ENCODE measurements around the gene TBL1X.

The TBL1X gene

GRCh38 chrX:9676738-9677097 is 211.9 kb downstream of the TBL1X start:
- in situ Hi-C loops (cut with MboI; ENCODE audit: low pct_unique_long_range_greater_than_20kb, low sequenced_read_pairs): no loop called here
- DNase-seq: no peak

GRCh38 chrX:9677098-9677739 is 212.4 kb downstream of the TBL1X start:
- no peak for DNase-seq
- in situ Hi-C loops (cut with MboI; ENCODE audit: low pct_unique_long_range_greater_than_20kb, low sequenced_read_pairs): no loop called here

- DNase-seq: no peak
- in situ Hi-C loops (cut with MboI; ENCODE audit: low pct_unique_long_range_greater_than_20kb, low sequenced_read_pairs): no loop called here
These were observed 213.5 kb downstream of the TBL1X start for GRCh38 chrX:9678215-9678965.

- in situ Hi-C loops (cut with MboI; ENCODE audit: low pct_unique_long_range_greater_than_20kb, low sequenced_read_pairs): no loop called here
- no peak for DNase-seq
These were observed 216.2 kb downstream of the TBL1X start for GRCh38 chrX:9681011-9681410.

GRCh38 chrX:9681422-9681821 is 216.6 kb downstream of the TBL1X start:
- in situ Hi-C loops (cut with MboI; ENCODE audit: low pct_unique_long_range_greater_than_20kb, low sequenced_read_pairs): no loop called here

GRCh38 chrX:9682456-9682855 is 217.6 kb downstream of the TBL1X start:
- in situ Hi-C loops (cut with MboI; ENCODE audit: low pct_unique_long_range_greater_than_20kb, low sequenced_read_pairs): no loop called here
- DNase-seq: no peak

More at GRCh38 chrX:9681422-9681821, 216.6 kb downstream of the TBL1X start:
- DNase-seq: no peak

- in situ Hi-C loops (cut with MboI; ENCODE audit: low pct_unique_long_range_greater_than_20kb, low sequenced_read_pairs): no loop called here
- DNase-seq: no peak
These were observed 218.0 kb downstream of the TBL1X start for GRCh38 chrX:9682861-9683260.

GRCh38 chrX:9683350-9683749 is 218.5 kb downstream of the TBL1X start:
- in situ Hi-C loops (cut with MboI; ENCODE audit: low pct_unique_long_range_greater_than_20kb, low sequenced_read_pairs): no loop called here
- no peak for DNase-seq

- in situ Hi-C loops (cut with MboI; ENCODE audit: low pct_unique_long_range_greater_than_20kb, low sequenced_read_pairs): no loop called here
These were observed 223.0 kb downstream of the TBL1X start for GRCh38 chrX:9687899-9688298.

GRCh38 chrX:9688833-9689232 is 224.0 kb downstream of the TBL1X start:
- in situ Hi-C loops (cut with MboI; ENCODE audit: low pct_unique_long_range_greater_than_20kb, low sequenced_read_pairs): no loop called here
- DNase-seq: no peak

More at GRCh38 chrX:9687899-9688298, 223.0 kb downstream of the TBL1X start:
- no peak for DNase-seq

GRCh38 chrX:9690046-9690445 is 225.2 kb downstream of the TBL1X start:
- no peak for DNase-seq
- in situ Hi-C loops (cut with MboI; ENCODE audit: low pct_unique_long_range_greater_than_20kb, low sequenced_read_pairs): no loop called here

- in situ Hi-C loops (cut with MboI; ENCODE audit: low pct_unique_long_range_greater_than_20kb, low sequenced_read_pairs): no loop called here
- DNase-seq: no peak
These were observed 228.6 kb downstream of the TBL1X start for GRCh38 chrX:9693307-9694001.

GRCh38 chrX:9698576-9698975 is 233.7 kb downstream of the TBL1X start:
- in situ Hi-C loops (cut with MboI; ENCODE audit: low pct_unique_long_range_greater_than_20kb, low sequenced_read_pairs): no loop called here
- no peak for DNase-seq

- in situ Hi-C loops (cut with MboI; ENCODE audit: low pct_unique_long_range_greater_than_20kb, low sequenced_read_pairs): loop anchor here (25.0 kb wide), 1 partner anchor 888 kb away; the partner anchor contains the start of gene FAM9A
- DNase-seq: no peak
These were observed 235.7 kb downstream of the TBL1X start for GRCh38 chrX:9700555-9700954.

- in situ Hi-C loops (cut with MboI; ENCODE audit: low pct_unique_long_range_greater_than_20kb, low sequenced_read_pairs): loop anchor here (25.0 kb wide), 1 partner anchor 889 kb away; the partner anchor contains the start of gene FAM9A
- DNase-seq: no peak
These were observed 236.9 kb downstream of the TBL1X start for GRCh38 chrX:9701790-9702189.

GRCh38 chrX:9703406-9703805 is 238.5 kb downstream of the TBL1X start:
- in situ Hi-C loops (cut with MboI; ENCODE audit: low pct_unique_long_range_greater_than_20kb, low sequenced_read_pairs): loop anchor here (25.0 kb wide), 1 partner anchor 891 kb away; the partner anchor contains the start of gene FAM9A

GRCh38 chrX:9704876-9705465 is 240.1 kb downstream of the TBL1X start:
- no peak for DNase-seq
- in situ Hi-C loops (cut with MboI; ENCODE audit: low pct_unique_long_range_greater_than_20kb, low sequenced_read_pairs): loop anchor here (25.0 kb wide), 1 partner anchor 893 kb away; the partner anchor contains the start of gene FAM9A

More at GRCh38 chrX:9703406-9703805, 238.5 kb downstream of the TBL1X start:
- no peak for DNase-seq

- DNase-seq: no peak
- in situ Hi-C loops (cut with MboI; ENCODE audit: low pct_unique_long_range_greater_than_20kb, low sequenced_read_pairs): loop anchor here (25.0 kb wide), 1 partner anchor 894 kb away; the partner anchor contains the start of gene FAM9A
These were observed 241.6 kb downstream of the TBL1X start for GRCh38 chrX:9706421-9706820.

- in situ Hi-C loops (cut with MboI; ENCODE audit: low pct_unique_long_range_greater_than_20kb, low sequenced_read_pairs): loop anchor here (25.0 kb wide), 1 partner anchor 895 kb away; the partner anchor contains the start of gene FAM9A
These were observed 242.6 kb downstream of the TBL1X start for GRCh38 chrX:9707306-9708033.

More at GRCh38 chrX:9707306-9708033, 242.6 kb downstream of the TBL1X start:
- DNase-seq: no peak

Measured in KBM-7 (cell line).